Measurements from ENCODE around the gene SH3RF3.

Gene SH3RF3

GRCh38 chr2:109324861-109325260 lies 195.9 kb downstream of the SH3RF3 start:
- H3K4me3 ChIP-seq (ENCODE audit: low read depth, low read length) = no peak overlapping the region
- DNase-seq (ENCODE audit: low read depth) = no peak
- TF ChIP-seq CTCF (IDR thresholded peaks at IDR 0.05; ENCODE audit: control insufficient read depth, extremely low read depth, insufficient read depth) = no peak

GRCh38 chr2:109325570-109325969 lies 196.6 kb downstream of the SH3RF3 start:
- no peak overlapping the region for H3K4me3 ChIP-seq (ENCODE audit: low read depth, low read length)
- no peak for TF ChIP-seq CTCF (IDR thresholded peaks at IDR 0.05; ENCODE audit: control insufficient read depth, extremely low read depth, insufficient read depth)
- DNase-seq (ENCODE audit: low read depth) = no peak

- no peak overlapping the region for H3K4me3 ChIP-seq (ENCODE audit: low read depth, low read length)
- no peak for DNase-seq (ENCODE audit: low read depth)
- TF ChIP-seq CTCF (IDR thresholded peaks at IDR 0.05; ENCODE audit: control insufficient read depth, extremely low read depth, insufficient read depth) = no peak
These were observed 197.3 kb downstream of the SH3RF3 start for GRCh38 chr2:109326306-109326705.

- no peak for TF ChIP-seq CTCF (IDR thresholded peaks at IDR 0.05; ENCODE audit: control insufficient read depth, extremely low read depth, insufficient read depth)
- H3K4me3 ChIP-seq (ENCODE audit: low read depth, low read length) = no peak overlapping the region
- no peak for DNase-seq (ENCODE audit: low read depth)
These were observed 201.1 kb downstream of the SH3RF3 start for GRCh38 chr2:109330056-109330455.

- TF ChIP-seq CTCF (IDR thresholded peaks at IDR 0.05; ENCODE audit: control insufficient read depth, extremely low read depth, insufficient read depth) = no peak
- DNase-seq (ENCODE audit: low read depth) = no peak
- H3K4me3 ChIP-seq (ENCODE audit: low read depth, low read length) = no peak overlapping the region
These were observed 202.1 kb downstream of the SH3RF3 start for GRCh38 chr2:109331081-109331480.

- no peak for DNase-seq (ENCODE audit: low read depth)
- H3K4me3 ChIP-seq (ENCODE audit: low read depth, low read length) = no peak overlapping the region
- TF ChIP-seq CTCF (IDR thresholded peaks at IDR 0.05; ENCODE audit: control insufficient read depth, extremely low read depth, insufficient read depth) = no peak
These were observed 203.2 kb downstream of the SH3RF3 start for GRCh38 chr2:109331896-109332848.
